ENCODE results near the gene LIPA. TPM values are rescaled to one million over a fixed set of nuclear protein-coding genes. Genes with fewer than 3 reads are reported as not detected.

Gene LIPA
- total and polyA plus RNA-seq, 11 donors: 4.8 to 127 (median 18.8) TPM

- Histone ChIP-seq H3K36me3 (no peaks in the 10 kb centered on the region), H3K9me3 (no peaks in the 10 kb centered on the region), H3K27me3 (no peaks in the 10 kb centered on the region), H3K27ac (no peak overlapping the region), H3K4me1 (peaks cover 4 to 40% (median 25%) of the 10 kb centered on the region in 12 donors), H3K4me3 (no peak overlapping the region)
- no peak for ATAC-seq
- TF ChIP-seq CTCF (IDR thresholded peaks at IDR 0.05) (no peak), POLR2A (IDR thresholded peaks at IDR 0.05) (no peak)
- no peak for DNase-seq
- WGBS, 4 donors: 51 to 73% (median 59%) methylated on average over 3 of the region's 3 CpGs
- intact Hi-C loops (cut with DNase I): loop anchor here in 1 of 10 donors (5.0 kb wide), 1 partner anchor 37 kb away; no protein-coding TSS in a partner anchor
Measured at GRCh38 chr10:89274928-89275327, 23.4 kb upstream of the LIPA start.

DNA sequence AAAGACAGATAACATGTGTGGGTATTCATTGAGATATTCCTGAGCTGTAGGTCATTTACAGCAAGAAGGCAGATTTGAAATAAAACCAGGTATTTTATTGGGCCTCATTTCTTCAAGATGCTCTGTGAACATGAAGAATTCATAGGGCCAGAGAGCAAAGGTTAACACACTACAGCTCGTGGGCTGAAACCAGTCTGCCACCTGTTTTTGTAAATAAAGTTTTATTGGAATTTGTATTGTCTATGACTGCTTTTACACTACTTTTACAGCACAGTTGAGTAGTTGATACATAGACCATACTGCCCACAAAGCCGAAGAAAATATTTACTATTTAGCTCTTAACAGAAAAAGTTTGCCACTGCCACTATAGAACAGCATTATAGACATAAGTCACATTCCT, 22.1 kb upstream of the LIPA start:
- TF ChIP-seq POLR2A (IDR thresholded peaks at IDR 0.05) (no peak), CTCF (IDR thresholded peaks at IDR 0.05) (no peak)
- WGBS, 4 donors: 48 to 98% (median 83%) methylated on average over 2 of the region's 2 CpGs
- H3K4me1 ChIP-seq: peaks cover 3 to 32% (median 13%) of the 10 kb centered on the region in 12 donors
- H3K27me3 ChIP-seq: no peaks in the 10 kb centered on the region
- H3K9me3 ChIP-seq: no peaks in the 10 kb centered on the region
- no peaks in the 10 kb centered on the region for H3K36me3 ChIP-seq
- H3K27ac ChIP-seq: no peak overlapping the region
- DNase-seq (no peak), ATAC-seq (no peak)
- H3K4me3 ChIP-seq: no peak overlapping the region
- intact Hi-C loops (cut with DNase I): loop anchor here in 1 of 10 donors (5.0 kb wide), 1 partner anchor 39 kb away; no protein-coding TSS in a partner anchor

DNA sequence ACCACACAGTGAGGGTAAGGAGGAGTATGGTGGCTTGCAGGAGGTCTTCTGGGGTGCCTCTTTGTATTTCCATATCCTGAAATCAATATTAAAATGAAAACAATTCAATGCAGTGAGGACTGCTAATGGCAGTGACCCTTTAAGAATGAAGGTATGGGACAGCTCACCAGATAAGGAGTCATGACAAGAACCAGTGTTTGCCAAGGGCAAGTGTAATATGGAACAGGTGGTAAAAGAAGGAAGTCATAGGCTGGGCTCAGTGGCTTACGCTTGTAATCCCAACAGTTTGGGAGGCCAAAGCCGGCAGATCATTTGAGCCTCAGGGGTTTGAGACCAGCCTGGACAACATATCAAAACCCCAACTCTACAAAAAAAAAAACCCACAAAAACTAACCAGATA, 20.0 kb upstream of the LIPA start:
- TF ChIP-seq CTCF (IDR thresholded peaks at IDR 0.05) (no peak), POLR2A (IDR thresholded peaks at IDR 0.05) (no peak)
- no peak overlapping the region for H3K27ac ChIP-seq
- no peaks in the 10 kb centered on the region for H3K36me3 ChIP-seq
- no peak overlapping the region for H3K4me3 ChIP-seq
- ATAC-seq (no peak), DNase-seq (no peak)
- WGBS, 4 donors: 94 to 100% (median 99%) methylated on average over 2 of the region's 2 CpGs
- intact Hi-C loops (cut with DNase I): loop anchor here in 1 of 10 donors (5.0 kb wide), 1 partner anchor 41 kb away; no protein-coding TSS in a partner anchor
- H3K27me3 ChIP-seq: no peaks in the 10 kb centered on the region
- H3K9me3 ChIP-seq: no peaks in the 10 kb centered on the region
- H3K4me1 ChIP-seq: peaks cover 0 to 22% (median 8%) of the 10 kb centered on the region in 12 donors

DNA sequence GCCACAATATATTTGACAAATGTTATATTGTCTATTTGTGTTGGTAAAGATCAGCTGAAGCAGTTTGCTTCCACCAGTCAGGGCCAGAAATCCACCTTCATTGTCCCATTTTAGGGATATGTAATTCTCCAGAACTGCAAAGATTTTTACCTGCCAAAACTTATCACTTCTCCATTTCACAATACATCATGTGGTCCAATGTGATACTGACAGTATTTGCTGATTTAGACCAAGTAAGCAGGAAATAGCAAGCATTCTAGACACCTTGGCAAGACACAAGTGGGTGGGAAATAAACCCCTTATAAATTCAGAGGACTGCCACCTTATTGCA, 18.5 kb upstream of the LIPA start:
- H3K36me3 ChIP-seq: no peaks in the 10 kb centered on the region
- no peaks in the 10 kb centered on the region for H3K9me3 ChIP-seq
- H3K4me1 ChIP-seq: peaks cover 0 to 20% (median 9%) of the 10 kb centered on the region in 12 donors
- no peak for DNase-seq
- no peak overlapping the region for H3K27ac ChIP-seq
- H3K27me3 ChIP-seq: no peaks in the 10 kb centered on the region
- H3K4me3 ChIP-seq: no peak overlapping the region
- intact Hi-C loops (cut with DNase I): loop anchor here in 1 of 10 donors (5.0 kb wide), 1 partner anchor 42 kb away; no protein-coding TSS in a partner anchor
- ATAC-seq: no peak
- no peak for TF ChIP-seq CTCF (IDR thresholded peaks at IDR 0.05)
- no peak for TF ChIP-seq POLR2A (IDR thresholded peaks at IDR 0.05)
